Transverse colon (tissue), 3 donors: ENCODE measurements around the gene NHLH1.
"Not testable (repeated sequence)": the region's sequence is repeated elsewhere in the genome, so short reads cannot be mapped to it uniquely, and the experiment has no call there.

Experiments
- POLR2A ChIP-seq: fragments of 450-650 bp; IDR thresholded peaks from one replicate; pipeline ENCODE4 v1.6.1; 2016; ENCODE audit warnings: antibody characterized with exemption, mild to moderate bottlenecking, moderate library complexity
- TF ChIP-seq, protein P1 (sequence below), 5 experiments: fragments of 200-600 bp in 3 of 5; fragments of 450-650 bp in 2 of 5; sonication (generic) in 3 of 5; IDR thresholded peaks; 1 replicate in 2 of 5; 2 replicates in 3 of 5; pipeline ENCODE4 v1.5.1; 2016 to 2017; ENCODE audit warnings: antibody characterized with exemption in 5 of 5, inconsistent platforms in 3 of 5, mild to moderate bottlenecking in 2 of 5, moderate library complexity in 1 of 5

- TF ChIP-seq, protein P1, sequence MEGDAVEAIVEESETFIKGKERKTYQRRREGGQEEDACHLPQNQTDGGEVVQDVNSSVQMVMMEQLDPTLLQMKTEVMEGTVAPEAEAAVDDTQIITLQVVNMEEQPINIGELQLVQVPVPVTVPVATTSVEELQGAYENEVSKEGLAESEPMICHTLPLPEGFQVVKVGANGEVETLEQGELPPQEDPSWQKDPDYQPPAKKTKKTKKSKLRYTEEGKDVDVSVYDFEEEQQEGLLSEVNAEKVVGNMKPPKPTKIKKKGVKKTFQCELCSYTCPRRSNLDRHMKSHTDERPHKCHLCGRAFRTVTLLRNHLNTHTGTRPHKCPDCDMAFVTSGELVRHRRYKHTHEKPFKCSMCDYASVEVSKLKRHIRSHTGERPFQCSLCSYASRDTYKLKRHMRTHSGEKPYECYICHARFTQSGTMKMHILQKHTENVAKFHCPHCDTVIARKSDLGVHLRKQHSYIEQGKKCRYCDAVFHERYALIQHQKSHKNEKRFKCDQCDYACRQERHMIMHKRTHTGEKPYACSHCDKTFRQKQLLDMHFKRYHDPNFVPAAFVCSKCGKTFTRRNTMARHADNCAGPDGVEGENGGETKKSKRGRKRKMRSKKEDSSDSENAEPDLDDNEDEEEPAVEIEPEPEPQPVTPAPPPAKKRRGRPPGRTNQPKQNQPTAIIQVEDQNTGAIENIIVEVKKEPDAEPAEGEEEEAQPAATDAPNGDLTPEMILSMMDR (IDR thresholded peaks at IDR 0.05), result not testable (repeated sequence)
- TF ChIP-seq POLR2A, result not testable (repeated sequence)
Measured at GRCh38 chr1:160388406-160388805, 21.5 kb downstream of the NHLH1 start.
